Measurements from ENCODE around the gene AGPS. TPM values are rescaled to one million over a fixed set of nuclear protein-coding genes. Genes with fewer than 3 reads are reported as not detected.

AGPS gene
- total RNA-seq, result 23.2 and 25.5 TPM in 2 replicates
- total RNA-seq (2013), result 15.3 TPM
- polyA plus RNA-seq, result 2.2 and 3.0 TPM in 2 replicates
- 16.1 and 31.5 TPM in 2 replicates for polyA minus RNA-seq

DNA sequence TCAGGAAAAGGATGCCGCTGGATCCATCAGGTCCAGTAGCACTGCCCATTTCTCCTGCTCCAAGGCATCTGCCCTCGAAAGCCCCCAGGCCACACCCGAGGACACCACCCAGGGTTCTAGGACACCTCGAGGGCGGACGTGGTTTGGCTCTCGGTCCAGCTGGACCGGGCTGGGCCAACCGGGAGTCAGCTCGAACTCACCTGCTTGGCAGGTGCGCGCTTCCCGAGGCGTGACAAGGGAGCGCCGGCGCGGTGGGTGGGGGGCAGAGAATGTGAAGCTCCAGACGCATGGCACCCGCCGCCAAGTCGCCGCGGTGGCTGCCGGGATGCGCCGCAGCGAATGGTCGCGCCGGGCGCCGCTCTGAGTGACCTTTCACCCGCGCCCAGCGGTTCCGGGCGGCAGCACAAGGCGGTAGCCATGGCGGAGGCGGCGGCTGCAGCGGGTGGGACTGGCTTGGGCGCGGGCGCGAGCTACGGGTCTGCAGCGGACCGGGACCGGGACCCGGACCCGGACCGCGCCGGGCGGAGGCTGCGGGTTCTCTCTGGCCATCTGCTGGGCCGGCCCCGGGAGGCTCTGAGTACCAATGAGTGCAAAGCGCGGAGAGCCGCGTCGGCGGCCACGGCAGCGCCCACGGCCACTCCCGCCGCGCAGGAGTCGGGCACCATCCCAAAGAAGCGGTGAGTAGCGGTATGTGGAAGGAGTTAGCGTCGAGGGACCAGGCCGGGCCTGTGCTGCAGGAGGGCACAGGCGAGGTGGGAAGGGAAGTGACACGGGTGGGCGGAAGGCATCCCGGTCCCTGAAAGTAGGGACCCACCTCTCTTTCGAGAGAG, at the start of gene AGPS:
Gene AGPS, plus strand, starts transcription at position 401 of the 830 bp plus-strand sequence. Its CDS starts 17 bp downstream, at position 418.
- Histone ChIP-seq H3K4me2 (replicated peaks; ENCODE audit: low read depth, low read length, poor library complexity, severe bottlenecking) (peak within 1 kb of the TSS; percentile 93), H3K27me3 (replicated peaks in 1 of 4; ENCODE audit: control extremely low read depth in 1 of 4, control insufficient read depth in 3 of 4, insufficient read depth in 4 of 4, low read length in 3 of 4) (no peaks in the 10 kb centered on the region), H3K9me3 (ENCODE audit: control extremely low read depth in 1 of 3, control insufficient read depth in 2 of 3, insufficient read depth in 1 of 3, low read length in 2 of 3) (no peaks in the 10 kb centered on the region), H3K36me3 (replicated peaks in 1 of 2; ENCODE audit: control extremely low read depth in 1 of 2, control insufficient read depth in 1 of 2, extremely low read depth in 1 of 2, insufficient read depth in 2 of 2, low read length in 1 of 2) (no peaks in the 10 kb centered on the region), H4K20me1 (ENCODE audit: control insufficient read depth, insufficient read depth, low read length, poor library complexity, severe bottlenecking) (no peaks in the 10 kb centered on the region), H3K4me3 (ENCODE audit: control extremely low read depth in 1 of 5, extremely low read depth in 1 of 5, insufficient read depth in 1 of 5, low read depth in 2 of 5, low read length in 4 of 5) (peak within 1 kb of the TSS; percentile 70 to 83 (median 77)), H3K4me1 (ENCODE audit: control insufficient read depth in 2 of 2, insufficient read depth in 2 of 2, low read length in 2 of 2) (peaks cover 19 to 28% of the 10 kb centered on the region in 2 donors), H3K79me2 (ENCODE audit: control insufficient read depth, insufficient read depth, low read length) (peaks cover 53% of the 10 kb centered on the region), H3K9ac (ENCODE audit: low read length) (peak within 1 kb of the TSS; percentile 92), H3K27ac (ENCODE audit: low read length in 2 of 2) (peak within 1 kb of the TSS in 1 of 2 donors; percentile 47), H2AFZ (ENCODE audit: insufficient read depth, low read depth, low read length, poor library complexity, severe bottlenecking) (peak within 1 kb of the TSS; percentile 93)
- 1% methylated on average over 83 of the region's 83 CpGs for WGBS (ENCODE audit: insufficient coverage)
- TF ChIP-seq, protein P1, sequence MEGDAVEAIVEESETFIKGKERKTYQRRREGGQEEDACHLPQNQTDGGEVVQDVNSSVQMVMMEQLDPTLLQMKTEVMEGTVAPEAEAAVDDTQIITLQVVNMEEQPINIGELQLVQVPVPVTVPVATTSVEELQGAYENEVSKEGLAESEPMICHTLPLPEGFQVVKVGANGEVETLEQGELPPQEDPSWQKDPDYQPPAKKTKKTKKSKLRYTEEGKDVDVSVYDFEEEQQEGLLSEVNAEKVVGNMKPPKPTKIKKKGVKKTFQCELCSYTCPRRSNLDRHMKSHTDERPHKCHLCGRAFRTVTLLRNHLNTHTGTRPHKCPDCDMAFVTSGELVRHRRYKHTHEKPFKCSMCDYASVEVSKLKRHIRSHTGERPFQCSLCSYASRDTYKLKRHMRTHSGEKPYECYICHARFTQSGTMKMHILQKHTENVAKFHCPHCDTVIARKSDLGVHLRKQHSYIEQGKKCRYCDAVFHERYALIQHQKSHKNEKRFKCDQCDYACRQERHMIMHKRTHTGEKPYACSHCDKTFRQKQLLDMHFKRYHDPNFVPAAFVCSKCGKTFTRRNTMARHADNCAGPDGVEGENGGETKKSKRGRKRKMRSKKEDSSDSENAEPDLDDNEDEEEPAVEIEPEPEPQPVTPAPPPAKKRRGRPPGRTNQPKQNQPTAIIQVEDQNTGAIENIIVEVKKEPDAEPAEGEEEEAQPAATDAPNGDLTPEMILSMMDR (IDR thresholded peaks at IDR 0.05), result no peak
- TF ChIP-seq EZH2 (IDR thresholded peaks at IDR 0.05; ENCODE audit: borderline replicate concordance, insufficient read depth, low read depth, low read length, poor library complexity, severe bottlenecking), result no peak
- Mint-ChIP-seq H3K4me3 (peak within 1 kb of the TSS; percentile 91), H3K4me1 (peaks cover 42% of the 10 kb centered on the region), H3K27ac (peak within 1 kb of the TSS; percentile 87), H3K27me3 (no peaks in the 10 kb centered on the region), H3K9me3 (ENCODE audit: insufficient read depth) (no peaks in the 10 kb centered on the region)
- DNase-seq, result peak; percentile 66
- intact Hi-C loops (cut with micrococcal nuclease), result loop anchor here (1.0 to 5.0 kb wide), 4 partner anchors 40 to 225 kb away; partner anchors contain the start of gene NFE2L2
- ChIA-PET CTCF (interaction anchor here (0.6 to 4.9 kb wide), 9 partner anchors 21 to 228 kb away, joined by 3 to 35 read pairs (median 6); partner anchors contain the start of gene NFE2L2), POLR2A (interaction anchor here (0.7 to 1.4 kb wide), 4 partner anchors 103 to 176 kb away, joined by 4 to 5 read pairs (median 4); no protein-coding TSS in a partner anchor)
- ATAC-seq (ENCODE audit: low read depth), result peak; percentile 91

DNA sequence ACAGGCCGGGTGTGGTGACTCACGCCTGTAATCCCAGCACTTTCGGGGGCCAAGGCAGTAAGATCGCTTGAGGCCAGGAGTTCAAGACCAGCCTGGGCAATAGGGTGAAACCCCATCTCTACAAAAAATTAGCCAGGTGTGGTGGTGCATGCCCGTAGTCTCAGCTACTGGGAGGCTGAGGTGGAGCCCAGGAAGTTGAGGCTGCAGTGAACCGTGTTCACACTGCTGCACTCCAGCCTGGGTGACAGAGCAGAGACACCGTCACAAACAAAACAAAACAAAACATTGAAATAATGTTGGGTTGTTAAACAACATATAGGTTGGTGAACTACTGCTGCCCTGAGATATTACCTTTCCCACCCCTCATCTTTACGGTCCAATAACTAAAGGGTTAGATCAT, 48.8 kb upstream of the AGPS start:
- CTCF ChIA-PET, result interaction anchor here (0.6 to 5.2 kb wide), 2 partner anchors 10 to 195 kb away, joined by 3 to 25 read pairs; no protein-coding TSS in a partner anchor
- H3K27me3 ChIP-seq (replicated peaks in 1 of 4; ENCODE audit: control extremely low read depth in 1 of 4, control insufficient read depth in 3 of 4, insufficient read depth in 4 of 4, low read length in 3 of 4), result no peaks in the 10 kb centered on the region
- H3K9me3 ChIP-seq (ENCODE audit: control extremely low read depth in 1 of 3, control insufficient read depth in 2 of 3, insufficient read depth in 1 of 3, low read length in 2 of 3), result no peaks in the 10 kb centered on the region
- ATAC-seq (ENCODE audit: low read depth), result no peak
- H3K4me2 ChIP-seq (replicated peaks; ENCODE audit: low read depth, low read length, poor library complexity, severe bottlenecking), result no peak overlapping the region
- no peak overlapping the region for H3K27ac Mint-ChIP-seq
- no peak overlapping the region for H3K4me3 ChIP-seq (ENCODE audit: control extremely low read depth in 1 of 5, extremely low read depth in 1 of 5, insufficient read depth in 1 of 5, low read depth in 2 of 5, low read length in 4 of 5)
- intact Hi-C loops (cut with micrococcal nuclease), result no loop called here
- H3K4me1 Mint-ChIP-seq, result peaks cover 8% of the 10 kb centered on the region
- no peaks in the 10 kb centered on the region for H3K27me3 Mint-ChIP-seq
- H3K79me2 ChIP-seq (ENCODE audit: control insufficient read depth, insufficient read depth, low read length), result no peaks in the 10 kb centered on the region
- no peak overlapping the region for H2AFZ ChIP-seq (ENCODE audit: insufficient read depth, low read depth, low read length, poor library complexity, severe bottlenecking)
- POLR2A ChIA-PET, result no interaction called here
- TF ChIP-seq EZH2 (IDR thresholded peaks at IDR 0.05; ENCODE audit: borderline replicate concordance, insufficient read depth, low read depth, low read length, poor library complexity, severe bottlenecking), result no peak
- TF ChIP-seq, protein P1 (IDR thresholded peaks at IDR 0.05), result no peak
- no peaks in the 10 kb centered on the region for H3K36me3 ChIP-seq (replicated peaks in 1 of 2; ENCODE audit: control extremely low read depth in 1 of 2, control insufficient read depth in 1 of 2, extremely low read depth in 1 of 2, insufficient read depth in 2 of 2, low read length in 1 of 2)
- H3K9ac ChIP-seq (ENCODE audit: low read length), result no peak overlapping the region
- no peaks in the 10 kb centered on the region for H4K20me1 ChIP-seq (ENCODE audit: control insufficient read depth, insufficient read depth, low read length, poor library complexity, severe bottlenecking)
- H3K9me3 Mint-ChIP-seq (ENCODE audit: insufficient read depth), result no peaks in the 10 kb centered on the region
- 100% methylated on average over 1 of the region's 8 CpGs for whole genome bisulfite sequencing (ENCODE audit: insufficient coverage)
- no peak for DNase-seq
- peaks cover 4% of the 10 kb centered on the region in 2 donors for H3K4me1 ChIP-seq (ENCODE audit: control insufficient read depth in 2 of 2, insufficient read depth in 2 of 2, low read length in 2 of 2)
- no peak overlapping the region for H3K27ac ChIP-seq (ENCODE audit: low read length in 2 of 2)
- no peak overlapping the region for H3K4me3 Mint-ChIP-seq

Data from B cell (primary cell).